Measurements from ENCODE around the gene EXD3.

The EXD3 gene

DNA sequence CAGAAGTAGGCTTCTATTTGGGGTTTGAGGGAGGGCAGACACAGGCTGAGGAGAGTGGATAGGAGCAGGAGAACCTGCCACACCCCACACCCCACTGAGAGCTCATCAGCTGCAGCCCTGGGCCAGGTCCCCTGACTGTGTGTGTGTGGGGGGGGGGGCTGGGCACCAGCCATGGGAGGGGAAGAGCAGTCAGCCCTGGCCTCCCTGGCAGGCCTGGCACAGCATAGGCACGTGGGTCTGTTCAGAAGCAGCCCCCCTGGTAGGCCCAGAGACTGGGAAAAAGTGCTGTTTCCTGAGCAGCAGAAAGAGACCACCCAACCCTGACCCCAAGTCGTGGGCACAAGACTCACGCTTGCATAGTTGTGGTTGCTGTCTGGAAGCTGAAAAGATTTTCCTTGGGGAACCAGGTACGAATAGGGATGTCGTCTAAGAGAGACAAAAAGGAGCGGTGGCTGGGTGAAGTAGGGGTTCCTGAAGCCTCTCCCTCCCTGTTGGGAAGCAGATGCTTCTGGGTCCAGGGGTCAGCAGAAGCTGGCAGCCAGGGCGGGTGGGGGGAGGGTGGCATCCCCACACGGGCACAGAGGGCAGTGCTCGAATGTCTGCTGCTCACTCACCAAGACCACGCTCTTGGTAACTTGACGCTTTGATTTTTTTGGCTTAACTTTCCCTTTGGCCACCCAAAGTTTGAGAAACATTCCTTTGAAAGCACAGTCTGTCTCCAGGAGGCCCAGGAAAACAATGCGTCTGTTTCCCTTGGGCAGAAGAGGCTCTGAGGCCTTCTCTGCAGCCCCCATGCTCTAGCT, 33.3 kb upstream of the EXD3 start:
- TF ChIP-seq, protein P1, sequence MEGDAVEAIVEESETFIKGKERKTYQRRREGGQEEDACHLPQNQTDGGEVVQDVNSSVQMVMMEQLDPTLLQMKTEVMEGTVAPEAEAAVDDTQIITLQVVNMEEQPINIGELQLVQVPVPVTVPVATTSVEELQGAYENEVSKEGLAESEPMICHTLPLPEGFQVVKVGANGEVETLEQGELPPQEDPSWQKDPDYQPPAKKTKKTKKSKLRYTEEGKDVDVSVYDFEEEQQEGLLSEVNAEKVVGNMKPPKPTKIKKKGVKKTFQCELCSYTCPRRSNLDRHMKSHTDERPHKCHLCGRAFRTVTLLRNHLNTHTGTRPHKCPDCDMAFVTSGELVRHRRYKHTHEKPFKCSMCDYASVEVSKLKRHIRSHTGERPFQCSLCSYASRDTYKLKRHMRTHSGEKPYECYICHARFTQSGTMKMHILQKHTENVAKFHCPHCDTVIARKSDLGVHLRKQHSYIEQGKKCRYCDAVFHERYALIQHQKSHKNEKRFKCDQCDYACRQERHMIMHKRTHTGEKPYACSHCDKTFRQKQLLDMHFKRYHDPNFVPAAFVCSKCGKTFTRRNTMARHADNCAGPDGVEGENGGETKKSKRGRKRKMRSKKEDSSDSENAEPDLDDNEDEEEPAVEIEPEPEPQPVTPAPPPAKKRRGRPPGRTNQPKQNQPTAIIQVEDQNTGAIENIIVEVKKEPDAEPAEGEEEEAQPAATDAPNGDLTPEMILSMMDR (IDR thresholded peaks at IDR 0.05; ENCODE audit: insufficient read depth, low read length): no peak
- no peak for TF ChIP-seq POLR2AphosphoS5 (IDR thresholded peaks at IDR 0.05; ENCODE audit: low read depth)
- TF ChIP-seq, protein P2, sequence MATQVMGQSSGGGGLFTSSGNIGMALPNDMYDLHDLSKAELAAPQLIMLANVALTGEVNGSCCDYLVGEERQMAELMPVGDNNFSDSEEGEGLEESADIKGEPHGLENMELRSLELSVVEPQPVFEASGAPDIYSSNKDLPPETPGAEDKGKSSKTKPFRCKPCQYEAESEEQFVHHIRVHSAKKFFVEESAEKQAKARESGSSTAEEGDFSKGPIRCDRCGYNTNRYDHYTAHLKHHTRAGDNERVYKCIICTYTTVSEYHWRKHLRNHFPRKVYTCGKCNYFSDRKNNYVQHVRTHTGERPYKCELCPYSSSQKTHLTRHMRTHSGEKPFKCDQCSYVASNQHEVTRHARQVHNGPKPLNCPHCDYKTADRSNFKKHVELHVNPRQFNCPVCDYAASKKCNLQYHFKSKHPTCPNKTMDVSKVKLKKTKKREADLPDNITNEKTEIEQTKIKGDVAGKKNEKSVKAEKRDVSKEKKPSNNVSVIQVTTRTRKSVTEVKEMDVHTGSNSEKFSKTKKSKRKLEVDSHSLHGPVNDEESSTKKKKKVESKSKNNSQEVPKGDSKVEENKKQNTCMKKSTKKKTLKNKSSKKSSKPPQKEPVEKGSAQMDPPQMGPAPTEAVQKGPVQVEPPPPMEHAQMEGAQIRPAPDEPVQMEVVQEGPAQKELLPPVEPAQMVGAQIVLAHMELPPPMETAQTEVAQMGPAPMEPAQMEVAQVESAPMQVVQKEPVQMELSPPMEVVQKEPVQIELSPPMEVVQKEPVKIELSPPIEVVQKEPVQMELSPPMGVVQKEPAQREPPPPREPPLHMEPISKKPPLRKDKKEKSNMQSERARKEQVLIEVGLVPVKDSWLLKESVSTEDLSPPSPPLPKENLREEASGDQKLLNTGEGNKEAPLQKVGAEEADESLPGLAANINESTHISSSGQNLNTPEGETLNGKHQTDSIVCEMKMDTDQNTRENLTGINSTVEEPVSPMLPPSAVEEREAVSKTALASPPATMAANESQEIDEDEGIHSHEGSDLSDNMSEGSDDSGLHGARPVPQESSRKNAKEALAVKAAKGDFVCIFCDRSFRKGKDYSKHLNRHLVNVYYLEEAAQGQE (IDR thresholded peaks at IDR 0.05; ENCODE audit: insufficient replicate concordance, low read depth): no peak
- no peaks in the 10 kb centered on the region for H3K27me3 ChIP-seq (ENCODE audit: insufficient read depth, poor library complexity, severe bottlenecking)
- H3K27ac ChIP-seq (replicated peaks): no peak overlapping the region
- DNase-seq (ENCODE audit: low read depth in 1 of 2, low spot score in 1 of 2): no peak
- H3K4me3 ChIP-seq (replicated peaks; ENCODE audit: insufficient read depth, low read length): no peak overlapping the region

DNA sequence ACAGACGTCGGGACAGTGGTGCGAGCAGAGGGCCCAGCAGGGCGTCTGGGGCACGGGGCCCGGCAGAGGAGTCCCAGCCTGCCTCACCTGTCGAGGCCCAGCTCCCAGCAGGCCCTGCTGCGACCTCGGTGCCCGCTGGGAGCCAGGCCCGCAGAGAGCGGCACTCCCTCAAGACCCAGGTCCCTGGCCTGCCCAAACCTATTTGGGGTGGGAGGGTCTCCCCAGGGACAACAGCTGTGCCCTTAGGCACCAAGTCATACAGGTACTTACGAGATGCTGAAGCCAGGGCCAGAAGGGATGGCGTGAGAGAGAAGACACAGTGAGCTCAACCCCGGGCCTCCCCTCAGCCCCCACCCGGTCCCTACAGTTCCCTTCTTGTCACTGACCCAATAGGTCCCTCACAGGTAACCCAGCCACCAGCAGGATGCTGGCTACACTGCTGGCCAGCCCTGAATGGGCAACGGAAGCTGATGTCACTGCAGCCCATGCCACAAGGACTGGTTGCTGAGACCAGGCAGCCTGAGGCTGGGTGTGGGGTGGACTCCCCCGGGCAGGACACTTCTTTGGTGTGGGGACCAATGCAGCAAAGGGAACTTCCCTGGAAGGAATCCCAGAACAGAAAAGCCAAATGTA, 32.5 kb upstream of the EXD3 start:
- Histone ChIP-seq H3K4me3 (replicated peaks; ENCODE audit: insufficient read depth, low read length) (no peak overlapping the region), H3K27me3 (ENCODE audit: insufficient read depth, poor library complexity, severe bottlenecking) (no peaks in the 10 kb centered on the region), H3K27ac (replicated peaks) (no peak overlapping the region)
- DNase-seq (ENCODE audit: low read depth in 1 of 2, low spot score in 1 of 2): no peak
- no peak for TF ChIP-seq SPI1 (IDR thresholded peaks at IDR 0.05; ENCODE audit: borderline replicate concordance, low read depth)
- TF ChIP-seq POLR2AphosphoS5 (IDR thresholded peaks at IDR 0.05; ENCODE audit: low read depth): no peak

DNA sequence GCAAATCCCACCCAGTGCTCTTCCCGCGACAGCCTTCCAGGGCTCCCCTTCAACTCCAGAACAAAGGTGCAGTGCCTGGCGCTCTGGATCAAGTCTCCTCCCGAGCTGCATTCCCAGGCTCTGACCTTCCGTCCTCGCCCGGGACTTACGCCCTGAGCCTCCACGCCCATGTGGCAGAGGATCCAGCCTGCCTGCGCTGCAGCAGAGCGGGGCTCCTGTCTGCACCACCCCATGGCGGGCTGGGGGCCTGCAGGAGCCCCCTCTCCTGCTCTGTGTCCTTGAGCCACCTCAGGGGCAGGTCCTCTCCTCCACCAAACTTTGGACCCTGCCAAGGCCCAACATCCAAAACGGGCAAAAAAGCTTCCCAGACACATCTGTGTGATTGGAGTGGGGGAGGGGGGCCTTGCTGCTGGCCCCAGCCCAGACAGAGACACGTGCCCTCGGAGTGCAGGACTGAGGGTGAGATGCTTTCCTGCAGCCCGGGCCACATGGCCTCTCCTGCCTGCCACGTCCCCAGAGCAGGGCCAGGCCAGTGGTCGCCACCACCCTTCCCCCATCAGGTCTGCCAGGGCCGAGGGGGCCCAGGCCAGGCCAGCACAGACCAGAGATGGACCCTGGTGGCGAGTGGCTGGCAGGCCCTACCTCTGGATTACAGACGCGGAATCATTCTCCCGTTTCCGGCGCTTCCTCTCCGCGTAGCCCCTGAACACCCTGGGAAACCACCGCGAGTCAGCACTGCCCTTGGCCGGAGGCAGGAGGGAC, 31.8 kb upstream of the EXD3 start:
- Histone ChIP-seq H3K27ac (replicated peaks) (peak overlapping the region; percentile 54), H3K27me3 (ENCODE audit: insufficient read depth, poor library complexity, severe bottlenecking) (no peaks in the 10 kb centered on the region), H3K4me3 (replicated peaks; ENCODE audit: insufficient read depth, low read length) (peak overlapping the region; percentile 16)
- DNase-seq (ENCODE audit: low read depth in 1 of 2, low spot score in 1 of 2): no peak
- TF ChIP-seq SPI1 (IDR thresholded peaks at IDR 0.05; ENCODE audit: borderline replicate concordance, low read depth) (no peak), GABPA (IDR thresholded peaks at IDR 0.05; ENCODE audit: low read depth) (no peak), POLR2AphosphoS5 (IDR thresholded peaks at IDR 0.05; ENCODE audit: low read depth) (no peak)
- TF ChIP-seq, protein P2 (IDR thresholded peaks at IDR 0.05; ENCODE audit: insufficient replicate concordance, low read depth): no peak
- TF ChIP-seq, protein P1 (IDR thresholded peaks at IDR 0.05; ENCODE audit: insufficient read depth, low read length): no peak

DNA sequence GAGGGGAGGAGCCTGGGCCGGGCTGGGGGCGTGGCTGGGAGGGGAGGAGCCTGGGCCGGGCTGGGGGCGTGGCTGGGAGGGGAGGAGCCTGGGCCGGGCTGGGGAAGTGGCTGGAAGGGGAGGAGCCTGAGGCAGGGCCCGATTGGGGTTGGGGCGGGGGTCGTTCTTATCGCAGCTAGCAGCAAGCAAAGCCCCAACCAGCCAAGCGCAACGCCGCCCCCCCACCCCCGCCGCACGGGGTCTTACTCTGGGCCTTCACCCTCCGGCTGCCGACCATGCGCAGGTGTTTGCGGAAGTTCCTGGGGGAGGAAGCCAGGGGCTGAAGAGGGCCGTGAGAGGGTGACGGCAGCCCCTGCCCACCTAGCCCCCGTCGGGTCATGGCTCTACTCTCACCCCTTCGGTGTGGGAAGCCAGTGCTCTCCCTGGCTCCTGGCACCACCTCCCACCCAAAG, 31.2 kb upstream of the EXD3 start:
- peak in 1 of 2 experiments; percentile 52 for DNase-seq (ENCODE audit: low read depth in 1 of 2, low spot score in 1 of 2)
- Histone ChIP-seq H3K27ac (replicated peaks) (peak overlapping the region; percentile 54), H3K27me3 (ENCODE audit: insufficient read depth, poor library complexity, severe bottlenecking) (no peaks in the 10 kb centered on the region), H3K4me3 (replicated peaks; ENCODE audit: insufficient read depth, low read length) (peak overlapping the region; percentile 16)
- TF ChIP-seq, protein P2 (IDR thresholded peaks at IDR 0.05; ENCODE audit: insufficient replicate concordance, low read depth): no peak
- TF ChIP-seq SPI1 (IDR thresholded peaks at IDR 0.05; ENCODE audit: borderline replicate concordance, low read depth): 0 out of 2 replicates have a peak, but pooled peaks have one; percentile 17
- TF ChIP-seq, protein P1 (IDR thresholded peaks at IDR 0.05; ENCODE audit: insufficient read depth, low read length): no peak
- no peak for TF ChIP-seq GABPA (IDR thresholded peaks at IDR 0.05; ENCODE audit: low read depth)

All from HL-60 (cell line).